IMR-90 (cell line): ENCODE measurements around the gene SLC24A3. TPM values are rescaled to one million over a fixed set of nuclear protein-coding genes. Genes with fewer than 3 reads are reported as not detected.

Source experiments
- ATAC-seq: fragments of 200-7000 bp; cut with Tn5 transposase; 2 replicates; pipeline ENCODE4 v1.9.1; 2020; ENCODE audit warnings: low read depth, mild to moderate bottlenecking, moderate library complexity
- BruUV-seq: library from RNA; stranded (reverse); fragments of 400-500 nt; replicated peaks from 2 replicates; lab custom pipeline; 2021; lab: Mats Ljungman, UMichigan
- CTCF ChIA-PET: fragments of 300-600 bp; formaldehyde crosslinking; extraction: SDS; loops from one replicate; lab custom pipeline; 2021; ENCODE audit warnings: antibody characterized with exemption; lab: Yijun Ruan, JAX
- POLR2A ChIA-PET: fragments of 300-600 bp; sonication (Branson Sonifier 250); formaldehyde crosslinking; loops from one replicate; lab custom pipeline; 2022; ENCODE audit warnings: antibody characterized with exemption; ENCODE audit not compliant: unreplicated experiment; lab: Charles Lee
- DNase-seq: peaks from one replicate; pipeline ENCODE4 v3.0.0; 2013
- H2AFZ ChIP-seq: replicated peaks from 2 replicates; pipeline ENCODE3; 2013; ENCODE audit warnings: low read length, mild to moderate bottlenecking; ENCODE audit not compliant: poor library complexity
- H2AK5ac ChIP-seq: 2 replicates; pipeline ENCODE4 v1.6.1; 2013; ENCODE audit warnings: low read depth, low read length, inconsistent platforms
- H2AK9ac ChIP-seq: replicated peaks from 2 replicates; pipeline ENCODE3; 2013; ENCODE audit warnings: mild to moderate bottlenecking, low read depth, low read length, moderate library complexity; ENCODE audit not compliant: poor library complexity
- H2BK120ac ChIP-seq: 2 replicates; pipeline ENCODE4 v1.6.1; 2013; ENCODE audit warnings: low read depth, low read length, inconsistent platforms
- H2BK15ac ChIP-seq: 3 replicates; pipeline ENCODE4 v1.6.1; 2013; ENCODE audit warnings: low read depth, low read length, inconsistent platforms
- H2BK20ac ChIP-seq: 2 replicates; pipeline ENCODE4 v1.6.1; 2013; ENCODE audit warnings: low read depth, mild to moderate bottlenecking, inconsistent platforms, low read length, moderate library complexity
- H2BK5ac ChIP-seq: 2 replicates; pipeline ENCODE4 v1.6.1; 2013; ENCODE audit warnings: mild to moderate bottlenecking, low read depth, low read length, inconsistent platforms; ENCODE audit not compliant: poor library complexity, severe bottlenecking
- H3K14ac ChIP-seq: replicated peaks from 2 replicates; pipeline ENCODE4 v1.6.1; 2013; ENCODE audit warnings: low read depth, low read length, inconsistent platforms
- H3K18ac ChIP-seq: 2 replicates; pipeline ENCODE4 v1.6.1; 2013; ENCODE audit warnings: low read depth, low read length, control low read depth
- H3K23ac ChIP-seq: 2 replicates; pipeline ENCODE4 v1.6.1; 2013; ENCODE audit warnings: low read depth, low read length, inconsistent platforms
- H3K27ac ChIP-seq: 2 replicates; pipeline ENCODE4 v1.5.1; 2013; ENCODE audit warnings: mild to moderate bottlenecking, control low read depth, low read length; ENCODE audit not compliant: insufficient read depth
- H3K27me3 ChIP-seq: 2 replicates; pipeline ENCODE4 v1.6.1; 2013; ENCODE audit warnings: low read length; ENCODE audit not compliant: control insufficient read depth, insufficient read depth
- H3K36me3 ChIP-seq: 2 replicates; pipeline ENCODE4 v1.6.1; 2013; ENCODE audit warnings: low read length, mixed read lengths; ENCODE audit not compliant: control insufficient read depth, insufficient read depth
- H3K4ac ChIP-seq: 2 replicates; pipeline ENCODE4 v1.6.1; 2013; ENCODE audit warnings: low read depth, low read length, inconsistent platforms
- H3K4me1 ChIP-seq: 2 replicates; pipeline ENCODE4 v1.6.1; 2013; ENCODE audit warnings: low read length, mixed read lengths; ENCODE audit not compliant: control insufficient read depth, insufficient read depth
- H3K4me2 ChIP-seq: 2 replicates; pipeline ENCODE4 v1.6.1; 2013; ENCODE audit warnings: low read depth, mild to moderate bottlenecking, control low read depth, low read length, moderate library complexity
- H3K4me3 ChIP-seq: 2 replicates; pipeline ENCODE4 v1.5.1; 2013; ENCODE audit warnings: low read depth, mild to moderate bottlenecking, control low read depth, low read length, moderate library complexity; ENCODE audit not compliant: insufficient read depth
- H3K56ac ChIP-seq: 2 replicates; pipeline ENCODE4 v1.6.1; 2013; ENCODE audit warnings: low read length, inconsistent platforms; ENCODE audit not compliant: insufficient read depth; ENCODE audit errors: extremely low read depth
- H3K79me1 ChIP-seq, 2 experiments: 2 replicates each; pipeline ENCODE4 v1.6.1; 2013; ENCODE audit warnings: low read length in 2 of 2, inconsistent platforms in 1 of 2, low read depth in 1 of 2
- H3K9ac ChIP-seq: 2 replicates; pipeline ENCODE4 v1.6.1; 2013; ENCODE audit warnings: low read depth, low read length, control low read depth
- H3K9me1 ChIP-seq: 2 replicates; pipeline ENCODE4 v1.6.1; 2013; ENCODE audit warnings: low read length, inconsistent platforms; ENCODE audit not compliant: insufficient read depth
- H3K9me3 ChIP-seq: 2 replicates; pipeline ENCODE4 v1.6.1; 2013; ENCODE audit warnings: low read length; ENCODE audit not compliant: control insufficient read depth, insufficient read depth
- H4K20me1 ChIP-seq: 2 replicates; pipeline ENCODE4 v1.6.1; 2013; ENCODE audit warnings: low read length, inconsistent platforms; ENCODE audit not compliant: insufficient read depth
- H4K5ac ChIP-seq: 2 replicates; pipeline ENCODE4 v1.6.1; 2013; ENCODE audit warnings: mild to moderate bottlenecking, low read depth, low read length, control low read depth
- H4K8ac ChIP-seq, 2 experiments: 2 replicates each; pipeline ENCODE4 v1.6.1; 2013; ENCODE audit warnings: low read depth in 2 of 2, low read length in 2 of 2, control low read depth in 1 of 2, inconsistent platforms in 1 of 2
- H4K91ac ChIP-seq: 2 replicates; pipeline ENCODE4 v1.6.1; 2013; ENCODE audit warnings: low read depth, low read length, inconsistent platforms; ENCODE audit not compliant: insufficient read depth
- BHLHE40 ChIP-seq: fragments of 150-350 bp; IDR thresholded peaks from 2 replicates; pipeline ENCODE4 v1.6.1; 2016; ENCODE audit warnings: mild to moderate bottlenecking, low read depth, low read length
- CHD1 ChIP-seq: IDR thresholded peaks from 2 replicates; pipeline ENCODE4 v1.6.1; 2012; ENCODE audit warnings: low read depth, low read length, improper control_type of control experiment
- MXI1 ChIP-seq: IDR thresholded peaks from 2 replicates; pipeline ENCODE4 v1.6.1; 2012; ENCODE audit warnings: low read depth, mild to moderate bottlenecking, low read length, moderate library complexity, borderline replicate concordance
- NFE2L2 ChIP-seq: fragments of 150-350 bp; IDR thresholded peaks from 2 replicates; pipeline ENCODE4 v1.6.1; 2016; ENCODE audit warnings: low read depth, mild to moderate bottlenecking, low read length
- RFX5 ChIP-seq: IDR thresholded peaks from 2 replicates; pipeline ENCODE4 v1.8.0; 2012; ENCODE audit warnings: low read depth, mild to moderate bottlenecking, low read length, moderate library complexity
- SMC3 ChIP-seq: fragments of 150-350 bp; IDR thresholded peaks from 2 replicates; pipeline ENCODE4 v1.6.1; 2016; ENCODE audit warnings: low read depth, mild to moderate bottlenecking, antibody characterized with exemption, low read length, moderate library complexity
- WGBS, 2 experiments: methylation state at CpG; one replicate each; pipeline versions ENCODE4 v1.1.5 to v1.1.7; 2013; ENCODE audit warnings: missing lambda C conversion rate in 2 of 2; ENCODE audit not compliant: insufficient read length in 1 of 2; ENCODE audit errors: extremely low coverage in 2 of 2; 5-methylcytosine and 5-hydroxymethylcytosine counted together
- dilution Hi-C: fragments of 300-500 bp; cut with HindIII; formaldehyde crosslinking; loops from one replicate; pipeline ENCODE4 v1.14.3; 2018; ENCODE audit warnings: low sequenced_read_pairs; ENCODE audit not compliant: unreplicated experiment
- in situ Hi-C: fragments of 300-500 bp; cut with MboI; formaldehyde crosslinking; loops from 3 replicates; pipeline ENCODE4 v1.14.3; 2019; ENCODE audit warnings: low sequenced_read_pairs, inconsistent platforms, mixed read lengths
- intact Hi-C: fragments of 100-400 bp; cut with micrococcal nuclease; formaldehyde crosslinking; loops from 2 replicates; pipeline ENCODE4 v1.10.0; 2022
- polyA plus RNA-seq, 3 experiments: library from polyadenylated mRNA; depleted of rRNA; stranded (reverse); fragments of >200 nt; gene quantifications; 2 replicates each; pipeline ENCODE4 v1.2.3, GENCODE V29; 2012; ENCODE audit warnings: low replicate concordance in 1 of 3
- total RNA-seq: library from RNA; depleted of rRNA; stranded (reverse); fragments of >200 nt; gene quantifications from 2 replicates; pipeline ENCODE4 v1.2.3, GENCODE V29; 2012
- TF ChIP-seq, protein P1 (sequence below): fragments of 150-350 bp; IDR thresholded peaks from 2 replicates; pipeline ENCODE4 v1.6.1; 2017; ENCODE audit warnings: mild to moderate bottlenecking, antibody characterized with exemption, low read length, low read depth
- TF ChIP-seq, protein P2 (sequence below): fragments of 150-350 bp; IDR thresholded peaks from 2 replicates; pipeline ENCODE4 v1.6.1; 2016; ENCODE audit warnings: low read depth, mild to moderate bottlenecking, low read length, moderate library complexity, borderline replicate concordance

SLC24A3 gene
- total and polyA plus RNA-seq, 2 of the 4 experiments (the other 2 are of a cell fraction): not detected

DNA sequence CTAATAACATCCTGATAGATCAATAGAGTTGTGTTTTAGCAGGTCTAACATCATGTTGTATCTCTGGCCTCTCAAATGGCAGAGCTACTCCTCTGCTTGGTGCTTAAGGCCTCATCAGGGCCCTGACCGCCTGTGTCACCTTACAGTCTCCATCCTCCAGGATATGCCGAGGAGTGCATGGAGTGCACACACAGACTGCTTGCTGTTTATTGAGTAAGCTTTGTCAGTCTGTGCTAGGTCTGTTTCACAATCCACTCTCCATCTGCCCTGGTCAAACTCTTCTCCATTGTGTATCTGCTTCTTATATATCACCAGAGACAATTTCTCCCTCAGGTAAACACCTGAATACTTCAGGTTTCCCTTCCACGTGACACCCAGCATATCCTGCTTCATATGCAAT, 136.1 kb downstream of the SLC24A3 start:
- CTCF ChIA-PET: no interaction called here
- no TSS peak for BruUV-seq
- dilution Hi-C loops: no loop called here

More for the DNA sequence above, 136.1 kb downstream of the SLC24A3 start:
- no peaks in the 10 kb centered on the region for H3K36me3 ChIP-seq
- in situ Hi-C loops: no loop called here
- 0% methylated on average over 1 of the region's 3 CpGs; no CpG with 5 or more reads in 1 of the 2 experiments for WGBS, 2 experiments
- intact Hi-C loops: no loop called here
- H3K9me3 ChIP-seq: no peaks in the 10 kb centered on the region
- no peak overlapping the region for H2AK5ac ChIP-seq
- H3K4me3 ChIP-seq: no peak overlapping the region
- no peak overlapping the region for H3K4ac ChIP-seq
- no peaks in the 10 kb centered on the region for H3K79me1 ChIP-seq
- H4K8ac ChIP-seq: no peak overlapping the region
- H2BK15ac ChIP-seq: no peak overlapping the region
- H4K91ac ChIP-seq: no peak overlapping the region
- DNase-seq (no peak), ATAC-seq (no peak)
- H2BK20ac ChIP-seq: no peak overlapping the region
- H3K27ac ChIP-seq: no peak overlapping the region
- no peak overlapping the region for H3K23ac ChIP-seq
- no peaks in the 10 kb centered on the region for H3K9me1 ChIP-seq
- no peak for TF ChIP-seq CHD1
- TF ChIP-seq, protein P1, sequence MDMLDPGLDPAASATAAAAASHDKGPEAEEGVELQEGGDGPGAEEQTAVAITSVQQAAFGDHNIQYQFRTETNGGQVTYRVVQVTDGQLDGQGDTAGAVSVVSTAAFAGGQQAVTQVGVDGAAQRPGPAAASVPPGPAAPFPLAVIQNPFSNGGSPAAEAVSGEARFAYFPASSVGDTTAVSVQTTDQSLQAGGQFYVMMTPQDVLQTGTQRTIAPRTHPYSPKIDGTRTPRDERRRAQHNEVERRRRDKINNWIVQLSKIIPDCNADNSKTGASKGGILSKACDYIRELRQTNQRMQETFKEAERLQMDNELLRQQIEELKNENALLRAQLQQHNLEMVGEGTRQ: no peak
- TF ChIP-seq BHLHE40: no peak
- no peak for TF ChIP-seq SMC3
- no peak for TF ChIP-seq RFX5
- TF ChIP-seq NFE2L2: no peak
- no peak for TF ChIP-seq MXI1
- TF ChIP-seq, protein P2, sequence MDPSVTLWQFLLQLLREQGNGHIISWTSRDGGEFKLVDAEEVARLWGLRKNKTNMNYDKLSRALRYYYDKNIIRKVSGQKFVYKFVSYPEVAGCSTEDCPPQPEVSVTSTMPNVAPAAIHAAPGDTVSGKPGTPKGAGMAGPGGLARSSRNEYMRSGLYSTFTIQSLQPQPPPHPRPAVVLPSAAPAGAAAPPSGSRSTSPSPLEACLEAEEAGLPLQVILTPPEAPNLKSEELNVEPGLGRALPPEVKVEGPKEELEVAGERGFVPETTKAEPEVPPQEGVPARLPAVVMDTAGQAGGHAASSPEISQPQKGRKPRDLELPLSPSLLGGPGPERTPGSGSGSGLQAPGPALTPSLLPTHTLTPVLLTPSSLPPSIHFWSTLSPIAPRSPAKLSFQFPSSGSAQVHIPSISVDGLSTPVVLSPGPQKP: no peak
- H2BK120ac ChIP-seq: no peak overlapping the region
- H4K5ac ChIP-seq: no peak overlapping the region
- no peak overlapping the region for H2AFZ ChIP-seq
- no peaks in the 10 kb centered on the region for H4K20me1 ChIP-seq
- no peaks in the 10 kb centered on the region for H3K4me1 ChIP-seq
- H2BK5ac ChIP-seq: no peak overlapping the region
- no peak overlapping the region for H3K9ac ChIP-seq
- H3K56ac ChIP-seq: no peak overlapping the region
- H3K18ac ChIP-seq: no peak overlapping the region
- H3K4me2 ChIP-seq: no peak overlapping the region
- POLR2A ChIA-PET: no interaction called here
- no peak overlapping the region for H2AK9ac ChIP-seq
- H3K27me3 ChIP-seq: no peaks in the 10 kb centered on the region
- no peak overlapping the region for H3K14ac ChIP-seq
